ENCODE data around the gene CANT1. TPM values are rescaled to one million over a fixed set of nuclear protein-coding genes. Genes with fewer than 3 reads are reported as not detected.

Gene CANT1
- total and polyA plus RNA-seq, 7 donors: 10.2 to 34.3 (median 22.5) TPM

- no peak for TF ChIP-seq CTCF (IDR thresholded peaks at IDR 0.05)
- peaks cover 0 to 22% (median 5%) of the 10 kb centered on the region in 3 donors for H3K27me3 ChIP-seq (ENCODE audit: insufficient read depth in 3 of 3, low read length in 2 of 3)
- H3K27ac ChIP-seq: peak overlapping the region; percentile 53
- peak; percentile 59 to 77 for DNase-seq
- intact Hi-C loops (cut with DNase I): loop anchor here in 1 of 2 donors (5.0 kb wide), 1 partner anchor 35 kb away; no protein-coding TSS in a partner anchor
- no peaks in the 10 kb centered on the region for H3K9me3 ChIP-seq
- H3K4me1 ChIP-seq: peaks cover 5% of the 10 kb centered on the region
- ATAC-seq: peak in 3 of 4 donors; percentile 25 to 48 (median 31)
- no peaks in the 10 kb centered on the region for H3K36me3 ChIP-seq (ENCODE audit: insufficient read depth in 1 of 2, low read depth in 1 of 2)
- WGBS, 3 donors: 22 to 27% (median 23%) methylated on average over 14 to 15 of the region's 15 CpGs
- no peak overlapping the region for H3K4me3 ChIP-seq
Observed at GRCh38 chr17:79046916-79047280, 37.3 kb upstream of the CANT1 start.

GRCh38 chr17:79046197-79046915, 36.8 kb upstream of the CANT1 start:
- WGBS, 3 donors: 18 to 22% (median 21%) methylated on average over 25 of the region's 25 CpGs
- no peaks in the 10 kb centered on the region for H3K9me3 ChIP-seq
- ATAC-seq: peak in 3 of 4 donors; percentile 24 to 46 (median 36)
- H3K4me3 ChIP-seq: no peak overlapping the region
- intact Hi-C loops (cut with DNase I): loop anchor here in 1 of 2 donors (5.0 kb wide), 1 partner anchor 36 kb away; no protein-coding TSS in a partner anchor
- TF ChIP-seq CTCF (IDR thresholded peaks at IDR 0.05): no peak
- peaks cover 5% of the 10 kb centered on the region for H3K4me1 ChIP-seq
- peak overlapping the region; percentile 53 for H3K27ac ChIP-seq
- H3K27me3 ChIP-seq (ENCODE audit: insufficient read depth in 3 of 3, low read length in 2 of 3): peaks cover 0 to 22% (median 5%) of the 10 kb centered on the region in 3 donors
- peak; percentile 51 to 76 for DNase-seq
- no peaks in the 10 kb centered on the region for H3K36me3 ChIP-seq (ENCODE audit: insufficient read depth in 1 of 2, low read depth in 1 of 2)

- H3K4me1 ChIP-seq: peaks cover 5% of the 10 kb centered on the region
- no peak overlapping the region for H3K4me3 ChIP-seq
- H3K27ac ChIP-seq: no peak overlapping the region
- H3K27me3 ChIP-seq (ENCODE audit: insufficient read depth in 3 of 3, low read length in 2 of 3): peaks cover 0 to 22% (median 5%) of the 10 kb centered on the region in 3 donors
- peak; percentile 76 to 87 for DNase-seq
- peak; percentile 79 to 91 (median 84) for ATAC-seq
- no peaks in the 10 kb centered on the region for H3K36me3 ChIP-seq (ENCODE audit: insufficient read depth in 1 of 2, low read depth in 1 of 2)
- TF ChIP-seq CTCF (IDR thresholded peaks at IDR 0.05): peak; percentile 96
- 1 to 2% (median 1%) methylated on average over 11 of the region's 11 CpGs for WGBS, 3 donors
- no peaks in the 10 kb centered on the region for H3K9me3 ChIP-seq
- intact Hi-C loops (cut with DNase I): loop anchor here in 1 of 2 donors (5.0 kb wide), 1 partner anchor 36 kb away; no protein-coding TSS in a partner anchor
Observed at GRCh38 chr17:79045842-79046196, 36.3 kb upstream of the CANT1 start.

- H3K27ac ChIP-seq: no peak overlapping the region
- 67 to 79% (median 76%) methylated on average over 15 of the region's 15 CpGs for WGBS, 3 donors
- H3K4me3 ChIP-seq: no peak overlapping the region
- intact Hi-C loops (cut with DNase I): loop anchor here in 1 of 2 donors (5.0 kb wide), 1 partner anchor 37 kb away; no protein-coding TSS in a partner anchor
- ATAC-seq: no peak
- H3K36me3 ChIP-seq (ENCODE audit: insufficient read depth in 1 of 2, low read depth in 1 of 2): no peaks in the 10 kb centered on the region
- no peaks in the 10 kb centered on the region for H3K9me3 ChIP-seq
- DNase-seq: peak in 1 of 2 donors; percentile 55
- no peak for TF ChIP-seq CTCF (IDR thresholded peaks at IDR 0.05)
- peaks cover 5% of the 10 kb centered on the region for H3K4me1 ChIP-seq
- peaks cover 0 to 22% (median 5%) of the 10 kb centered on the region in 3 donors for H3K27me3 ChIP-seq (ENCODE audit: insufficient read depth in 3 of 3, low read length in 2 of 3)
Observed at GRCh38 chr17:79045001-79045729, 35.6 kb upstream of the CANT1 start.

Data from psoas muscle (tissue), 8 donors.